HG03432 (cell line): Measurements from ENCODE around the gene MINDY3.

Experiments
- ATAC-seq: cut with Tn5 transposase; IDR thresholded peaks from one replicate; pipeline ENCODE4 v1.9.1; 2021; ENCODE audit warnings: mild to moderate bottlenecking, moderate library complexity; ENCODE audit not compliant: unreplicated experiment

Gene MINDY3

GRCh38 chr10:15808204-15808797 lies 52.0 kb downstream of the MINDY3 start:
- ATAC-seq: no peak

DNA sequence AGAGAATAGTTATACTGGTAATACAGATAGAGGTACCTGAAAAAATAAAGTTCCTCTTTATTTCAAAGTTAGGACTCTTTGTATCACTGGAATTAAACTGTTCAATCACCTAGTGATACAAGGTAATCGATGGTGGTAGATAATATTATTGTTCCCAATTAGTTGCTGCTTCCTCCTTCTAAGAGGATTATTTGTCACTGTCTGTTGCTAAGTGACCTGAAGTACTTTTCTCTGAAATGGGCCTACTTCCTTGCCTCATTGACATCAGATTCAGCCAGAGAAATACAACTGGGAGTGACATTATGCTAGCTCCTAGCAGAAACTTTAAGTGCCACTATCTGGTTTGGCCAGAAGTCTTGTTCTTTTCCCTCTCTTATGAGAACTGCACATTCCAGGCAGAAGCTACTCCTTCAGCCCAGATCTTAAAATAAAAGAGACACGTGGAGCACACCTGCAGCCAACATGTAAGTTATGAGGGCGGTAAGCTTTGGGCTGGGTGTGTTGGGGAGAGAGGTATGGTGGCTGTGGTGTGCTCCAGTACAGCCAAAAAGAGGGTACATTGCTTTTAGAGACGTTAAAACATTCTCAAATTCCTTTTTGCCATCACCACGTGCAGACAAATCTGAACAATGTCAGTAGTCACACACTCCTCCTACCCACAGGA lies 54.8 kb downstream of the MINDY3 start:
- ATAC-seq: no peak

- no peak for ATAC-seq
Measured at GRCh38 chr10:15804109-15804508, 56.2 kb downstream of the MINDY3 start.

DNA sequence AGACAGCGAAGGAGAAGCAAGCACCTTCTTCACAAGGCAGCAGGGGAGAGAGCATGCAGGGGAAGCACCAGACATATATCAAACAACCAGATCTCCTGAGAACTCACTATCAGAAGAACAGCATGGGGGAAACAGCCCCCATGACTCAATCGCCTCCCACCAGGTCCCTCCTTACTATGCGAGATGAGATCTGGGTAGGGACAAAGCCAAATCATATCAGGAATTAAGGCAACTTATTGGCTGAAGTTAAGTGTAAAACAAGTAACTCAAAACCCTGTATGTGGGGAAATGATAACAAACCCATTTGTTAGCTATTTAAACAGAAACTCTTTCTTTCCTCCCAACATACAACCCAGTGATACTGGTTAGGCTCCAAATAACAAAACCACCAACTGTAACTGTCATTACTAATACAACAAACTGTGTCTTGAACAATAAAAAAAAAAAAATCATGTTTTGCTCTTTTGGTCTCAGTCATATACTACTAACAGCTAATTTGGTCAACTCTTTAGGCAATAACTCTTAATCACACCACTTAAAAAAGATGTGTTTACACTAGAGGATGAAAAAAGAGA lies 57.8 kb downstream of the MINDY3 start:
- no peak for ATAC-seq

GRCh38 chr10:15801641-15802040 lies 58.7 kb downstream of the MINDY3 start:
- ATAC-seq: no peak

- ATAC-seq: no peak
Measured at GRCh38 chr10:15801147-15801546, 59.2 kb downstream of the MINDY3 start.

DNA sequence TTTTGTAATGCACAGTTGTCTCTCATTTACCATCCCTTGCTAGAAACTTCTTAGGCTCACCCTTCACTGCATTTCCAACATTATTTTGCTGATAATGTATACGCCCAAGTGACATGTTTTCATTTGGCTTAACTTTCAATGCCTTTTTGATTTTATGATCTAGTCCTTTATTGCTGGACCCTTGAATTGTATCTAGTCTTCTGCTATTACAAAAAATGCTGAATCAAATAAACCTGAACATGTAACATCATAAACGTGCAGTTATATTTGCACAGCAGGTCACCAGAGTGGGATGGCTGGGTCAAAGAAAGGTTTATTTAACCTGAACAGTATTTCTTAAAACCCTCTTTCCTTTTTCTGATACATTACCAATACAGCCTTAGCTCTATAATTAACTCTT lies 63.0 kb downstream of the MINDY3 start:
- ATAC-seq: no peak

GRCh38 chr10:15796762-15797161 lies 63.5 kb downstream of the MINDY3 start:
- ATAC-seq: no peak

- no peak for ATAC-seq
Measured at GRCh38 chr10:15796098-15796759, 64.1 kb downstream of the MINDY3 start.

DNA sequence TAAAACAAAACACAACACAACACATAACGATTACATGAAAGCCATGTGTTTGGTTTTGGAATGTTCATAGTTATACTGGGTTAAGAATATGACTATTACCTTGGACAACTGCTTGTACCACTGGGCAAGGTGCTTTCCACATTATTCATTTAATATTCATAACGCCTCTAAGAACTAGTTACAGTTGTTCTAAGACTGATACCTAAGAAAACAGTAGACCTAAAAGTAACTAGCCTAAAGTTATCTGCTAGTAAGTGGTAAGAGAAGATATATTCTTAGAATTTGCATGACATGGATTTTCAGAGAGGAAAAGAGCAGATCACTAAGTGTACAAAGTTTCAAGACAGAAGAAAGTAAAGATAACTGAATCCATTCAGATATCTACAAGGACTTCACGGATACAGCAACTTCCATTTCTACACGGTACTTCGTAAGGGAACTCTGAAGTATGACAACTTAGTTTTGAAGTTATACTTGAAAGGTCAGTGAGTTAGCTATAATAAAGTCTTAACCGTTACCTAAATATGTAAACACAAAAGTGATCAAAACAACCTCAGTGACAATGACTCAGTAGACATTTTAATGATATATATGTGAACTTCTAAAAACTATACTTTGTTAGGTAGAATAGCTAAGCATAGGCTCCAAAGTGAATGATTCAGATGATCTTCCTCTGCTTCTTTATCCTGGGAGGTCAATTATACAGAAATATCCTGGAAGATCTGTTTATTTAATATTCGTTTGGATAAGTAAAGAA lies 65.1 kb downstream of the MINDY3 start:
- ATAC-seq: no peak

- ATAC-seq: no peak
Measured at GRCh38 chr10:15794569-15794968, 65.7 kb downstream of the MINDY3 start.

DNA sequence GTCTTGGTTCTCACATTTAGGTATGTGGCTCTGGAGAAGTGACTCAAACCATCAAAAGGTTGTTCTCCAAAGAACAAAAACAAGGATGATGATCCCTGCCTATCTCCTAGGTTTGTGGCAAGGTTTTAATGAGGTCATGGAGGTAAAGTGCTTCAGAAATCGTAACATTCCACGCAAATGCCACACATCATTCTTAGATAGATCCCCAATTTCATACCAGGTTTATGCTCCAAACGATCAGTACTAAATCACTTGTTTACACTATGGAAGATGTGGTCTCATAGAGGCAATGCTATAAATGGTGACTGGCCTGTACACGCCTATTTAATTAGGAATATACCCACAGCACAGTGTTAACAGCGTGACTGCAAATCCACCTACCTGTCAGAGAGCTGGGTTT lies 66.6 kb downstream of the MINDY3 start:
- ATAC-seq: no peak

GRCh38 chr10:15792777-15793176 lies 67.5 kb downstream of the MINDY3 start:
- no peak for ATAC-seq

GRCh38 chr10:15791816-15792524 lies 68.3 kb downstream of the MINDY3 start:
- no peak for ATAC-seq

DNA sequence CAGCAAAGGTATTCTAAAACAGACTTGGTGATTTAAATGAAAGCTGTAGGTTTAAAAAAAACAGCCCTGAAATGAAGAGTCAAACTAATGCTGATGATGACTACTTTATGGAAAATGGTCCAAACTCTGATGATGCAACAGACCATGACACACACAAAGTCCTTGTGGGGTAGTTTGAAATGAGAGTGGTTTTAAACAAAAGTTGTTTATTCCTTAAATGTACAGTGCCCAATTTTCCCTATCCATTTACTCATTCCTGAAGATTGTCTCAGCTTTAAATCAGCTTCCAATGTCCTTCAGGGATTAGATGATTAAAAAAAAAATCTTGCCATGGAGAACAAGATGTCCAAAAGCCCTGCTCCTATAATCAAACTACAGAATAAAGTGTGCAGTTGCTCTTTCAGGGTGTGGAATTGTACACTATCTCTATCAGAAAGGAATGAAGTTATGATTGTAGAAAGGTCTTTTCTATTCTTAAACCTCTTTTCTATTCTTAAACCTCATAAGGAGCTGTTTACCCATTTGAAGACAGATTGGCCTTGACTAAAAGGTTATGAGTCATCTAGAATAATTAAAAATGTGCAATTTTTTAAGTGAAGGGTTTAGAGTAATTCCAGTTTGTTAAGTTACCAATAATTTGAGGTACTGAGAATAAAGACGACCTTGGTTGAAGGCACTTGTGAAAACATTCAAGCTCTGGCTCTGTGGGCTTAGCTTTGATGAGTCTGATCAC lies 70.3 kb downstream of the MINDY3 start:
- ATAC-seq: no peak

- ATAC-seq: no peak
Measured at GRCh38 chr10:15787426-15787825, 72.9 kb downstream of the MINDY3 start.

GRCh38 chr10:15784662-15785300 lies 75.5 kb downstream of the MINDY3 start:
- ATAC-seq: no peak

- ATAC-seq: no peak
Measured at GRCh38 chr10:15783941-15784636, 76.2 kb downstream of the MINDY3 start.

DNA sequence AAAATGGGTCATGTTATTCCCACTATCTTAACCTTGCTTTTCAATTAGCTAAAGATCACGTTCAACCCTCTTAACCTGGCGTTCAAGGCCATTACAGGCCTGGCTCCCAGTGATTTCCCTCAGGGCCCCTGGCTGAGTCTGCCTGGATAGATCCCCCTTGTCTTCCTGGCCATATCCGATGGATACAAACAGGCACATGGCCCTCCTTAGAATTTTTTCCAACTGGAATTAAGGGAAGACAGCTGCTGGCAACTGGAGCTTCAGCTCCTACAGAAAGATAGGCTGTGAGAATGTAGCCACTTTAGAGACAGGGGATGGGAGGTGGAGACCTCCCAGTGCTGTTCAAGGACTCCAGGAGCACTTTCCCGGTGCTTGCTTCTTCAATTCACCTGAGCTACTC lies 77.5 kb downstream of the MINDY3 start:
- ATAC-seq: no peak
